Vagina (tissue), 2 donors: Measurements from ENCODE around the gene HPCAL1. TPM values are rescaled to one million over a fixed set of nuclear protein-coding genes. Genes with fewer than 3 reads are reported as not detected.

Experiments
- DNase-seq, 2 donors: peaks; one replicate each; pipeline ENCODE4 v3.0.0-alpha.2; 2017; ENCODE audit errors: extremely low spot score in 2 of 2
- H3K27ac ChIP-seq: fragments of 200-600 bp; sonication (generic); one replicate; pipeline ENCODE4 v1.5.1; 2019
- H3K27me3 ChIP-seq: fragments of 200-600 bp; sonication (generic); one replicate; pipeline ENCODE4 v1.5.1; 2019
- H3K36me3 ChIP-seq, 2 donors: fragments of 200-600 bp; sonication (generic); one replicate each; pipeline ENCODE4 v1.5.1; 2017 to 2019
- H3K4me1 ChIP-seq: fragments of 200-600 bp; sonication (generic); one replicate; pipeline ENCODE4 v1.5.1; 2019
- H3K4me3 ChIP-seq, 2 donors: fragments of 200-600 bp; sonication (generic); 1 replicate in 1 of 2; 2 replicates in 1 of 2; pipeline ENCODE4 v1.5.1; 2016 to 2019
- H3K9me3 ChIP-seq: fragments of 200-600 bp; sonication (generic); one replicate; pipeline ENCODE4 v1.5.1; 2019
- POLR2A ChIP-seq, 2 donors: fragments of 450-650 bp; IDR thresholded peaks; one replicate each; pipeline ENCODE4 v1.6.1; 2017; ENCODE audit warnings: antibody characterized with exemption in 2 of 2, mild to moderate bottlenecking in 2 of 2, moderate library complexity in 2 of 2
- POLR2AphosphoS5 ChIP-seq, 2 donors: sonication (generic); formaldehyde crosslinking; IDR thresholded peaks; one replicate each; pipeline ENCODE4 v1.9.0; 2017; ENCODE audit warnings: antibody characterized with exemption in 2 of 2, mild to moderate bottlenecking in 2 of 2, low read depth in 1 of 2; ENCODE audit not compliant: insufficient read depth in 1 of 2
- intact Hi-C: fragments of 100-400 bp; cut with DNase I; formaldehyde crosslinking; loops from one replicate; pipeline ENCODE4 v1.15.1; 2023
- total RNA-seq: library from RNA; depleted of rRNA; stranded (reverse); fragments of >200 nt; gene quantifications from one replicate; pipeline ENCODE4 v1.2.3, GENCODE V29; 2016
- TF ChIP-seq, protein P1 (sequence below), 3 experiments: fragments of 450-650 bp in 2 of 3; fragments of 200-600 bp in 1 of 3; sonication (generic) in 1 of 3; IDR thresholded peaks; one replicate each; pipeline ENCODE4 v1.5.1; 2017 to 2019; ENCODE audit warnings: antibody characterized with exemption in 3 of 3, mild to moderate bottlenecking in 2 of 3, moderate library complexity in 2 of 3

HPCAL1 gene
- total RNA-seq, 1 donor from 2014 or later: 43.7 TPM

DNA sequence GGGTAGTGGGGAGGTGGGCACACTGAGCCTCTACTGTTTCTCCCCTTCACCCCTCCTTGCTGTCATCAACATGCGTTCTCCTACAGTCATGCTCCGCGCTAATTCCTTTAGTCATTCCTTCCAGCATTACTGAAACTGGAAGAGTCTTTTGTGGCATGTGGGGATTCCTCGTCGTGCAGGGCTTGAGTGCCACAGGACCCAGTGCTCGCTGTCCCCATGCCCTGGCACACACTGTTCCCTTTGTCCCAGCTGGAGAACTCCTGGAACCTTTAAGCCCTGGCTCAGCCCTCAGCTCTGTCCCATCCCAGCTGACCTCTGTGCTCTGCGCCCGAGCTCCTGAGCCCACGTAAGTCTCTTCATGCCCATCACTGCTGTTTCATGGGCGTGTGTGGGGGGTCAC, 103.3 kb downstream of the HPCAL1 start:
- Histone ChIP-seq H3K27me3 (no peaks in the 10 kb centered on the region), H3K36me3 (no peaks in the 10 kb centered on the region), H3K4me1 (peaks cover 72% of the 10 kb centered on the region), H3K27ac (no peak overlapping the region), H3K9me3 (no peaks in the 10 kb centered on the region), H3K4me3 (no peak overlapping the region)
- intact Hi-C loops: no loop called here
- TF ChIP-seq, protein P1, sequence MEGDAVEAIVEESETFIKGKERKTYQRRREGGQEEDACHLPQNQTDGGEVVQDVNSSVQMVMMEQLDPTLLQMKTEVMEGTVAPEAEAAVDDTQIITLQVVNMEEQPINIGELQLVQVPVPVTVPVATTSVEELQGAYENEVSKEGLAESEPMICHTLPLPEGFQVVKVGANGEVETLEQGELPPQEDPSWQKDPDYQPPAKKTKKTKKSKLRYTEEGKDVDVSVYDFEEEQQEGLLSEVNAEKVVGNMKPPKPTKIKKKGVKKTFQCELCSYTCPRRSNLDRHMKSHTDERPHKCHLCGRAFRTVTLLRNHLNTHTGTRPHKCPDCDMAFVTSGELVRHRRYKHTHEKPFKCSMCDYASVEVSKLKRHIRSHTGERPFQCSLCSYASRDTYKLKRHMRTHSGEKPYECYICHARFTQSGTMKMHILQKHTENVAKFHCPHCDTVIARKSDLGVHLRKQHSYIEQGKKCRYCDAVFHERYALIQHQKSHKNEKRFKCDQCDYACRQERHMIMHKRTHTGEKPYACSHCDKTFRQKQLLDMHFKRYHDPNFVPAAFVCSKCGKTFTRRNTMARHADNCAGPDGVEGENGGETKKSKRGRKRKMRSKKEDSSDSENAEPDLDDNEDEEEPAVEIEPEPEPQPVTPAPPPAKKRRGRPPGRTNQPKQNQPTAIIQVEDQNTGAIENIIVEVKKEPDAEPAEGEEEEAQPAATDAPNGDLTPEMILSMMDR (IDR thresholded peaks at IDR 0.05): no peak
- no peak for TF ChIP-seq POLR2A (IDR thresholded peaks at IDR 0.05)
- TF ChIP-seq POLR2AphosphoS5 (IDR thresholded peaks at IDR 0.05; ENCODE audit: insufficient read depth in 1 of 2, low read depth in 1 of 2): no peak
- no peak for DNase-seq

DNA sequence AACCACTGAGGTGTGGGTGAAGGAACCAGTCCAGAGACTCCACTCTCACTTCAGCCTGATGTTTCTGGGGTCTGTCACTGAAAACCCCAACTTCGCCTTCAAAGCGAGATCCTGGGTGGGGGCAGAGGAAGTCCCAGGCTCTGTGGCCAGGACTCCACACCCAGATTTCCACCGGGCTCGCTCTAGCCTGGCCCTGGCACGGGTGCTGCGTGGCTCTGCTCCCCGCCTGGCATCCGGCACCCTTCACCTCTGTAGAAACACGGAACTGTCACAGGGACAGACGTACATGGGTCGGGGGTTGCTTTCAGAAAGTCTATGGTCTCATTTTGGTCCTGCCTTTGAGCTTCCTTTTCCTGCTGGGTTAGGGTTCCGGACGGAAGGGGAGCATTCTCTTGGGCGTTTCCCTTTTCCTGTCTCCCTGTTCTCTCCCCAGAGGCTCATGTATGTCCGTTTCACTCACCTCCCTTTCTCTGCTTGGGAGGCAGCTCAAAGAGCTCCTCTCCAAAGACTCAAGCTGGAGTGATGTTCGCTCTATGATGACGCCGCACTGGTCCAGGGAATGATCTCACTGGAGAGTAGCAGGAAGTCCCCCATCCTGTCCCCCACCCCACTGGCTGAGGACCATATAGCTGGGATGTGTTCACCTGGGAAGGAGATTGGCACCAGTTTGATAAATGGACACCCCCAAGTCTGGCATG, 103.9 kb downstream of the HPCAL1 start:
- Histone ChIP-seq H3K27me3 (no peaks in the 10 kb centered on the region), H3K4me3 (no peak overlapping the region), H3K9me3 (no peaks in the 10 kb centered on the region), H3K27ac (peak overlapping the region; percentile 28), H3K4me1 (peaks cover 65% of the 10 kb centered on the region), H3K36me3 (no peaks in the 10 kb centered on the region)
- intact Hi-C loops: no loop called here
- no peak for DNase-seq
- TF ChIP-seq POLR2A (IDR thresholded peaks at IDR 0.05) (no peak), POLR2AphosphoS5 (IDR thresholded peaks at IDR 0.05; ENCODE audit: insufficient read depth in 1 of 2, low read depth in 1 of 2) (no peak)
- TF ChIP-seq, protein P1 (IDR thresholded peaks at IDR 0.05): no peak

DNA sequence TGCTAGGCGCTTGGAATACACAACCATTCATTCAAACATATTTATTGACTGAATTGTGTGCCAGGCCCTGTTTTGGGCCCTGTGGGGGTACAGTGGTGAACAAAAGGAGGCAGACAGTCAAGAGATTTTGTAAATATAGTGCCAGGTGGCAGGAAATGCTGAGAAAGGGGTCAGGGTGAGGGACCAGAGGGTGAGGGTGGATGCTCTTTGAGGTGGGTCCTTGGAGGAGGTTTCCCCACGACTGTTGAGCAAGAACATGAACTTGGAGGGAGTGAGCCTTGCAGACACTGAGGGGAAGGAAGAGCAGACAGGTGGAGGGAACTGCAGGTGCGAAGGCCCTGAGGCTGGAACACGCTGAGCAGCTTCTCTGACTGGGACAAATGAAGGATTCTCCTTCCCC, 104.7 kb downstream of the HPCAL1 start:
- peaks cover 57% of the 10 kb centered on the region for H3K4me1 ChIP-seq
- H3K36me3 ChIP-seq: no peaks in the 10 kb centered on the region
- H3K27ac ChIP-seq: peak overlapping the region; percentile 64
- TF ChIP-seq POLR2A (IDR thresholded peaks at IDR 0.05) (no peak), POLR2AphosphoS5 (IDR thresholded peaks at IDR 0.05; ENCODE audit: insufficient read depth in 1 of 2, low read depth in 1 of 2) (no peak)
- TF ChIP-seq, protein P1 (IDR thresholded peaks at IDR 0.05): no peak
- H3K4me3 ChIP-seq: no peak overlapping the region
- no peak for DNase-seq
- no peaks in the 10 kb centered on the region for H3K27me3 ChIP-seq
- intact Hi-C loops: no loop called here
- no peaks in the 10 kb centered on the region for H3K9me3 ChIP-seq

DNA sequence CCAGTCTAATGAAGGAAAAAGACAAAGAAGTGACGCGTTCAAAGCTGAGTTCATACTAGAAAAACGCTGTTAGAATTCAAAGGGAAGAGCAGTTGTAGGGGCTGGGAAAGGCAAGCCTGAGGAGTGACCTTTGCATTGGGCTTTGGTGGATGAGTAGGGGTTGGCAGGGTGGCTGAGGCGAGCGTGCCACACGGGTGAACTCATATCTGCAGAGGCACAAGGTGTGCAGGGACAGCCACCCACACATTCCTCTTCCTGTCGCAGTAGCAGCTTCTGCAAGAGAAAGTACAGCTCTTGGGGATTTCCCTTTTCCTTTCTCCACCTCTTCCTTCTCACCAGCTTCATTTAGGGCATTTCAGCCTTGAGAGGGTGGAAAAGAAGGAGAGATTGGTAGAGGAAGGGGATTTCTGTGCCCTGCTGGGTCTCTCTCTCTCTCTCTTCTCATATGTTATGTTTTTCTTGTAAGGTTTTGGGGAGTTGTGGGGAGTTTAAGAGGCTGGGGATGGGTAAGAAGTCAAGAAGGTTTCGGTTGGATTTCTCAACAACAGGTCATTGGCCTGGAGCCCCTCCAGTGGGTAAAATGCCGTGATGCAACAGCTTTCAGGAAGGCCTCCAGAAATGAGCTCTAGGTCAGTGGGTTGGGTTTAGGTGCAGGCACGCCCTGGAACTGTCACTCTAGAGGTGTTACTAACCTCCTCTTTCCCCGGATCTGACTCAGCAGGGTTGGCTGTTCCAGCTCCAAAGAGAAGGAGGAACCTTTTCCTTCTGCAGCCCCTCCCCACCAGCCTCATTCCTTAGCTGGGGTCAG, 105.3 kb downstream of the HPCAL1 start:
- peaks cover 55% of the 10 kb centered on the region for H3K4me1 ChIP-seq
- no peak overlapping the region for H3K4me3 ChIP-seq
- TF ChIP-seq POLR2A (IDR thresholded peaks at IDR 0.05) (no peak), POLR2AphosphoS5 (IDR thresholded peaks at IDR 0.05; ENCODE audit: insufficient read depth in 1 of 2, low read depth in 1 of 2) (peak in 1 of 2 donors; percentile 40)
- TF ChIP-seq, protein P1 (IDR thresholded peaks at IDR 0.05): no peak
- H3K27me3 ChIP-seq: no peaks in the 10 kb centered on the region
- no peaks in the 10 kb centered on the region for H3K9me3 ChIP-seq
- H3K36me3 ChIP-seq: no peaks in the 10 kb centered on the region
- peak overlapping the region; percentile 64 for H3K27ac ChIP-seq
- DNase-seq: peak in 1 of 2 donors; percentile 95
- intact Hi-C loops: no loop called here
